NT2/D1 (cell line): ENCODE results near the gene LGALS3.

Experiments
- SUZ12 ChIP-seq: IDR thresholded peaks from 2 replicates; pipeline ENCODE4 v1.6.1; 2011; ENCODE audit not compliant: insufficient read length, insufficient read depth; ENCODE audit errors: extremely low read depth
- YY1 ChIP-seq: IDR thresholded peaks from 2 replicates; pipeline ENCODE4 v1.6.1; 2011; ENCODE audit not compliant: insufficient read length, insufficient read depth
- ZNF274 ChIP-seq: IDR thresholded peaks from 2 replicates; pipeline ENCODE4 v1.6.1; 2011; ENCODE audit warnings: mild to moderate bottlenecking, low read depth, low read length

GRCh38 chr14:55141825-55142224, 12.8 kb downstream of the LGALS3 start:
- no peak for TF ChIP-seq YY1
- TF ChIP-seq SUZ12: no peak
- no peak for TF ChIP-seq ZNF274
